ENCODE results near the gene MAP3K5. TPM values are rescaled to one million over a fixed set of nuclear protein-coding genes. Genes with fewer than 3 reads are reported as not detected.

Gene MAP3K5
- total and polyA plus RNA-seq, 12 donors: 41.9 to 306 (median 215) TPM

- TF ChIP-seq POLR2A (IDR thresholded peaks at IDR 0.05): no peak
- TF ChIP-seq CTCF (IDR thresholded peaks at IDR 0.05): no peak
- WGBS, 4 donors: 58 to 77% (median 62%) methylated on average over 2 of the region's 2 CpGs
- Histone ChIP-seq H3K4me1 (replicated peaks in 1 of 2) (peaks cover 0 to 21% of the 10 kb centered on the region in 2 donors), H3K27me3 (no peaks in the 10 kb centered on the region), H3K9me3 (replicated peaks in 1 of 3) (no peaks in the 10 kb centered on the region), H3K27ac (peak overlapping the region in 1 of 5 donors; percentile 59), H3K36me3 (replicated peaks in 1 of 2) (no peaks in the 10 kb centered on the region), H3K4me3 (no peak overlapping the region)
- intact Hi-C loops (cut with DNase I): no loop called here
- DNase-seq: no peak
Measured at GRCh38 chr6:136524936-136525413, 267.3 kb downstream of the MAP3K5 start.

GRCh38 chr6:136524339-136524935 lies 267.8 kb downstream of the MAP3K5 start:
- intact Hi-C loops (cut with DNase I): no loop called here
- Histone ChIP-seq H3K9me3 (replicated peaks in 1 of 3) (no peaks in the 10 kb centered on the region), H3K36me3 (replicated peaks in 1 of 2) (no peaks in the 10 kb centered on the region), H3K27ac (peak overlapping the region in 1 of 5 donors; percentile 59), H3K27me3 (no peaks in the 10 kb centered on the region), H3K4me1 (replicated peaks in 1 of 2) (peaks cover 0 to 21% of the 10 kb centered on the region in 2 donors), H3K4me3 (no peak overlapping the region)
- DNase-seq: no peak
- no peak for TF ChIP-seq POLR2A (IDR thresholded peaks at IDR 0.05)
- no peak for TF ChIP-seq CTCF (IDR thresholded peaks at IDR 0.05)
- 55 to 75% (median 70%) methylated on average over 2 of the region's 2 CpGs for WGBS, 4 donors

GRCh38 chr6:136523196-136523595 lies 269.1 kb downstream of the MAP3K5 start:
- H3K36me3 ChIP-seq (replicated peaks in 1 of 2): no peaks in the 10 kb centered on the region
- no peak for DNase-seq
- no peaks in the 10 kb centered on the region for H3K27me3 ChIP-seq
- WGBS, 4 donors: 88 to 98% (median 93%) methylated on average over 4 of the region's 4 CpGs
- TF ChIP-seq POLR2A (IDR thresholded peaks at IDR 0.05): no peak
- no peak for TF ChIP-seq CTCF (IDR thresholded peaks at IDR 0.05)
- H3K4me3 ChIP-seq: no peak overlapping the region
- peak overlapping the region in 1 of 5 donors; percentile 40 for H3K27ac ChIP-seq
- H3K4me1 ChIP-seq (replicated peaks in 1 of 2): peaks cover 0 to 16% of the 10 kb centered on the region in 2 donors
- H3K9me3 ChIP-seq (replicated peaks in 1 of 3): no peaks in the 10 kb centered on the region
- intact Hi-C loops (cut with DNase I): no loop called here

GRCh38 chr6:136522636-136523035 lies 269.6 kb downstream of the MAP3K5 start:
- DNase-seq: no peak
- TF ChIP-seq POLR2A (IDR thresholded peaks at IDR 0.05): no peak
- TF ChIP-seq CTCF (IDR thresholded peaks at IDR 0.05): no peak
- 87 to 97% (median 93%) methylated on average over 3 of the region's 3 CpGs for WGBS, 4 donors
- peaks cover 0 to 12% of the 10 kb centered on the region in 2 donors for H3K4me1 ChIP-seq (replicated peaks in 1 of 2)
- H3K4me3 ChIP-seq: no peak overlapping the region
- intact Hi-C loops (cut with DNase I): no loop called here
- H3K27me3 ChIP-seq: no peaks in the 10 kb centered on the region
- H3K36me3 ChIP-seq (replicated peaks in 1 of 2): no peaks in the 10 kb centered on the region
- H3K9me3 ChIP-seq (replicated peaks in 1 of 3): no peaks in the 10 kb centered on the region
- peak overlapping the region in 1 of 5 donors; percentile 40 for H3K27ac ChIP-seq

Data from adrenal gland (tissue), 12 donors.